GM18858 (cell line): ENCODE results near the gene FAF1.
"Not testable (repeated sequence)": the region's sequence is repeated elsewhere in the genome, so short reads cannot be mapped to it uniquely, and the experiment has no call there.

Experiments
- ATAC-seq: cut with Tn5 transposase; IDR thresholded peaks from one replicate; pipeline ENCODE4 v1.9.1; 2021; ENCODE audit not compliant: unreplicated experiment

The FAF1 gene

DNA sequence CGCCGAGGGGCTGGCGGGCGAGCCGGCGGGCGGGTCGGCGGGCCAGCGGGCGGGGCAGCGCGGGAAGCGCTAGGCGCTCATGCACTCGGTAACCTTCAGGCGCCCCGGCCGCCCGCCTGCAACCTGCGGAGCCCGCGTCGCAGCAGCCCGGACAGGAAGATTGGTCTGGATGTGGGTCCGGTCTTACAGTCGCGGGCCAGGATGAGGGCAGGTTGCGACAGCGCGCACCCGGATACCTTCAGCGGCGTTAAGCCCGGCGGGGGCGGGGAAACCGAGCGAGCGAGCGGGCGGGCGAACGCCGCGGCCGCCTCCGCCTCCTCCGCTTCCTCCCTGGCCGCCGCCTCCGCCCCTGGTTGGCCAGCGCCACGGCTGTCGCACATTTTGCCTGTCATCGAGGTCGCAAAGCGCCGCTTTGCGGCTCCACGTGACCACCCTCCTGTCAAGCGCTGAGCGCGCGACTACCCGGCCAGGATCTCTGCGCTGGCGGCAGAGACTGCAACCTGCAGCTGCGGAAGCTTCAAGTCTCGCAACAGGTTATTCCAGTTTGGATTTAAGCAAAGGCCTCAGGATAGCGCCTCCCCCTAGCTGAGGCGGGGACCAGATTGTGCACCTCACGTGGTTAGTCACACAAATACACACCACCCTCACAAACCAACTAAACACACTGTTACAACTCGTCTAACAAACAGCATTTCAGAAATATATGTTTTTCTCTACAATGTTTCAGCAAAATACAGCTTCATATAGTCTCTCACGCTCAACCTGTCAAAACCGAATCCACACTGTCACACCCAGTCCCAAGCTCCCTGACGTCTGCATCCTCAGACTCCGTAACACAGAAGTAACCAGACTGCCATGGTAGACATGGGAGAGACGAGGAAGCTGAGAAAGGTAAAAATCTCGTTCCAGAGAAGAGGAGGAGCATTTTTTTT is at the start of gene FAF1:
Gene FAF1, minus strand, starts transcription at position 355 of the 932 bp plus-strand sequence. CDS start 456 bp downstream, outside the sequence.
- peak; percentile 73 for ATAC-seq

DNA sequence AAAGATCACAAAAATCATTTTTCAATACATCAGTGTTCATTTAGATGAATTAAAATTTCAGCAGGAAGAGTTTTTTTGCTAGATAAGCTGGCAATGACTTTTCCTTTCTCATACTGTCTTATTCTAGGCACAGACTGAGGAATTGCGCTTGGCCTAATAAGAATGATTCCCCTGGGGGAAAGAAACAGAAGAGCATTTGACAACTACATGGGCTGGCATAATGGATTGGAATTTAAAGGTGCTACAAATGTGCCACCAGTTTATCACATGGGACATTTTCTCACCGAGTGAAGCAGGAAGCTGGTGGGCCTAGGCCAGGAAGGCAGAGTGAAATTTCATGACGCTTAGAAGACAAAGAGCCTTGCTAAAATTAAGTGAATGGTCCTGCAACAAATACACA is 49.3 kb upstream of the FAF1 start:
- no peak for ATAC-seq

GRCh38 chr1:51005549-51005948 is 45.5 kb upstream of the FAF1 start:
- not testable (repeated sequence) for ATAC-seq

DNA sequence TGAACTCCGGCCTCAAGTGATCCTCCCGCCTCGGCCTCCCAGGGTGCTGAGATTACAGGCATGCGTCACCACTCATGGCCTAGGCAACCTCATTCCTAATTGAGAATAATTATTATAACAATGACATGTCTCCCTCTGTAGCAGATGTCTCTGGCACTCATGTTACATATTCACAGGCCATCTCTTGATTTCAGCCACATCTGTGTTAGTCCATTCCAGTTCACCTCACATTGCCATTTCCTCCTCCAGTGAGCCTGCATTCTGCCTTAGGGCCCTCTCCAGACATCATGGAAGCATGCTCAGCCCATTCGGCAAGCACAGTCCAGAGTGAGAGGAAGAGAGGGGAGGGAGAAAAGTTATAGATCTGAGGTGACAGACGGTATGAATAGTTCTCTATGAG is 42.4 kb upstream of the FAF1 start:
- no peak for ATAC-seq

DNA sequence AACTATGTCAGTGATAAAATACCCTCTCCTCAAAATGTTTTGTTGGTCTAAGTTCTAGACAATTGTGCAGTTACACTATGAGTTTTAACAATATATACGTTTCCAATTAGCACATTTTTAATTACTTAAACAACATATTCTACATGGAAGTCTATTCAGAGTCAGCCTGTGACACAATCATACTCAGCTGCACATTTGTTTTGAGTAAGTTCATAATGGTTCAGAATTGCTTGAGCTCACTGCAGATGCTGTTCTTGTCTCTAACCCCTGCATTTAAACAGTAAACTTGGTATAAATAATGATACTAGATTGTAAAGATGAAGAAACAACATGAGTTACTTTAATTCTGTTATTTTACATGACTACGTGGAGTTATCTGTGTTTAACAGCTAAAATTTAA is 40.6 kb upstream of the FAF1 start:
- peak; percentile 35 for ATAC-seq

GRCh38 chr1:51000160-51000559 is 40.1 kb upstream of the FAF1 start:
- peak; percentile 80 for ATAC-seq

GRCh38 chr1:50999375-50999774 is 39.3 kb upstream of the FAF1 start:
- ATAC-seq, result not testable (repeated sequence)

GRCh38 chr1:50996083-50996482 is 36.0 kb upstream of the FAF1 start:
- no peak for ATAC-seq

DNA sequence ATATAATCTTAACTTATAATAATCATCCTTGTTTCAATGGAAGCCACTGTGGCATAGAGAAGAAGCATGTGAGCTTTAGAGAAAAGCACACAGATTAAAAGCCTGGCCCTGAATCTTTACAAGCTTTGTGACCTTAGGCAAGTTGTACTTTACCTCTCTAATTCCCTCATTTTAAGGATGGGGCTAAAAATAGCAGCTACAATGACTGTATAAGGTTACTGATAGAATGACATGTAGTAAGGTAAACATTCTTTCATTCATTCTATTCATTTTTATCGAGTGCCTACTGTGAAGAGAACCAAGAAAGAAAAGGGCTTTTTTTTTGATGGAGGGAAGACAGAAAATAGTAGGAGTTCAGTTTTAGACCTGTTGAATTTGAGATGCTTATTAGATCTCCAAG is 35.6 kb upstream of the FAF1 start:
- ATAC-seq, result no peak

DNA sequence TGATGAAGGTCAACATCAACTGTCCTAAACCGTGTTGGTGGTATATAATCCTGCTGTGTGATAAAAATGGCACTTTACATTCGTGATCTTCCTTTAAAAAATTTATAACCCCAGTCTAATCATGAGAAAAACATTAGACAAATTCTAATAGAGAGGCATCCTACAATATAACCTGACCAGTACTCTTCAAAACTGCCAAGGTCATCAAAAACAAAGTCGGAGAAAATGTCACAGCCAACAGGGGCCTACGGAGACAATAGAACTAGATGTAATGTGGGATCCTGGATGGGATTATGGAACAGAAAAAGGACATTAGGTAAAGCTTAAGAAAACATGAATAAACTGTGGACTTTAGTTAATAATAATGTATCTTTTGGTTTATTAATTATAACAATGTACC is 34.9 kb upstream of the FAF1 start:
- no peak for ATAC-seq

DNA sequence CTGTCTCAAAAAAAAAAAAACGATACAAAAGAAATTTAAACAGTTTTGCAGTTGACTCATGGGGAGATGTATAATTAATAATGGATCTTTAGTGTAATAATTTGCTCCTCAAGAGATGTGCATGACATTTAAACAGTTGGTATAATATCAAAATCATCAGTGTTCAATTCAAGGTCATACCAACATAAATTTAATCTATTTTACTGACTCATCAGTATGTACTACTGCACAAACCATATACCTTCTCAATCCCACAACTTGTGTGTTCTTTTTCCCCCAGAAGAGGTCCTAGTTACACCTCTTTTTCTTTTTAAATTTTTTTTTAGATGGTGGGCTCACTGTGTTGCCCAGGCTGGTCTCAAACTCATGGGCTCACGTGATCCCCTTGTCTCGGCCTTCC is 33.6 kb upstream of the FAF1 start:
- no peak for ATAC-seq

GRCh38 chr1:50992532-50993318 is 32.7 kb upstream of the FAF1 start:
- ATAC-seq, result no peak

DNA sequence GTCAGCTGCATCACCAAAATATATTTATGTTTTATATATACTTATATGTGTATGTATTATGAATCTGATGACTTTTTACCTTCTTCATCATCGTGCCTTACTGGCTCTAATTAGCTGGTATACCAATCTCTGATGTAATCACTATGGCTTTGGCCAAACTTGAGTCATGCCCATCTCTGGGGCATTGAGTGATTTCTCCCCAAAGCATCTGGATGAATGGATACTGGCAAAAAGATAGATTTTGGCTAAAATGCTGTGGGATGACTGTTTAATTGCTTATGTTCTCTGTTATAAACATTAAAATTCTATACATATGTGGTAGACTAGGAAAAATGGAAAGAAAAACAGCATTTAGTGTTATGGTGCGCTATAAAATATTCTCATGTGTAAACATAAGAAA is 29.6 kb upstream of the FAF1 start:
- ATAC-seq, result no peak

DNA sequence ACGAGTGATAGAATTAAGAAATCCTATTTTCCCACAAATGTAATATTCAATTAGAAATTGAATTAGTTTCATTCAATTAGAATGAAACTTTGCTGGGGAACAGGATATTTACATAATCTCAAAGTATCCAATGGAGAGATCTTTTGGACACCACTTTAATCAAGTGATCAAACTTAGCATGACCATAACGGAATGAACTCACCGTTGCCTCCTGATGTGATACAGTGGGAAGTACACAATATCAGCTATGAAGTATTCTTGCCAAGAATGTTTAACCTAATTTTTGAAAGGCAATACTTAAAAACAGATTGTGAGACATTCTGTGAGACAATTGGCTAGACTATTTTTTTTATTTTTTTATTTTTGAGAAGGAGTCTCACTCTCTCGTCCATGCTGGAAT is 26.6 kb upstream of the FAF1 start:
- no peak for ATAC-seq

GRCh38 chr1:50985094-50985493 is 25.0 kb upstream of the FAF1 start:
- ATAC-seq, result no peak

DNA sequence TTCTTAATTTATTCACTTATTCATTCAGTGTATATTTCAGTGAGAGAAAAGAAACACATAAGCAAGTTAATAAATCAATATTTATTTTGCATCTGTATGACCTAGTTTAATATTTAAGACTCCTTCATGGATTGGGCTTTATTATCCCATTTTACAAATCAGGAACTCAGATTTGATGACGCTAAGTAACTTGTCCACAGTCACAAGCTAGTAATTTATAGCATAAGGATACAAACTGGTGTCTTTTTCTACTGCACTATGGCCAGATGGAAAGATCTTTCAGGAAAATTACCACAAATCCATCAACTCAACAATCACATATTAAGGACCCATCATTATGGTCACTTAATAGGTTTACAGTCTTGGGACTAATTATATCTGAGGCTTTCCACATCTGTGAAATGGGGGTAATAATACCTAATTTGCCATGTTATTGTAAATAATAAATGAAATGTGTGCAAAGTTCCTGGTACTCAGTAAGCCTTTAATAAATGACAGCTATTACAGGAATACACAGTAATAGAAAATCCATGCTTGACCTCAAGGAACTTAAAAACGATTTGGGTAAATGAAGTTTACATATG is 23.2 kb upstream of the FAF1 start:
- ATAC-seq, result no peak

- ATAC-seq, result no peak
These were observed 22.5 kb upstream of the FAF1 start for GRCh38 chr1:50982611-50983010.

GRCh38 chr1:50981741-50982140 is 21.7 kb upstream of the FAF1 start:
- ATAC-seq, result no peak

DNA sequence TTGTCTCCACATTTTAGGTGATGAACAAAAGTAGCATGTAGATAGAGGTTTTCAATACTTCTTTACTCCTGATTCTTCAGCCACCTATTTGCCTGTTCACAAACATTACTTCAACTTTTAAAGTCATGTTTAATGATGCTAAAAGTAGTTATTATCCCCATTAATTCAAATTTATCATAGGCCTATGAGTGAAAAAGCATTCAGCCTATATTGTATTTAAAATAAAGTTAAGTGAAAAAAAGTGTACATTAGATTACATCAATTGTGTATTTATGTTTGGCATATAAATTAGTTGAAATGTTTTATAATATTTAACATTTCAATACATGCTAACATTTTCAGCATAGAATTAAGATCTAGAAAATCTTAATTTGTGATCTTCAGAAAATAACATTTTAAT is 20.4 kb upstream of the FAF1 start:
- no peak for ATAC-seq

GRCh38 chr1:50979937-50980336 is 19.9 kb upstream of the FAF1 start:
- ATAC-seq, result no peak

DNA sequence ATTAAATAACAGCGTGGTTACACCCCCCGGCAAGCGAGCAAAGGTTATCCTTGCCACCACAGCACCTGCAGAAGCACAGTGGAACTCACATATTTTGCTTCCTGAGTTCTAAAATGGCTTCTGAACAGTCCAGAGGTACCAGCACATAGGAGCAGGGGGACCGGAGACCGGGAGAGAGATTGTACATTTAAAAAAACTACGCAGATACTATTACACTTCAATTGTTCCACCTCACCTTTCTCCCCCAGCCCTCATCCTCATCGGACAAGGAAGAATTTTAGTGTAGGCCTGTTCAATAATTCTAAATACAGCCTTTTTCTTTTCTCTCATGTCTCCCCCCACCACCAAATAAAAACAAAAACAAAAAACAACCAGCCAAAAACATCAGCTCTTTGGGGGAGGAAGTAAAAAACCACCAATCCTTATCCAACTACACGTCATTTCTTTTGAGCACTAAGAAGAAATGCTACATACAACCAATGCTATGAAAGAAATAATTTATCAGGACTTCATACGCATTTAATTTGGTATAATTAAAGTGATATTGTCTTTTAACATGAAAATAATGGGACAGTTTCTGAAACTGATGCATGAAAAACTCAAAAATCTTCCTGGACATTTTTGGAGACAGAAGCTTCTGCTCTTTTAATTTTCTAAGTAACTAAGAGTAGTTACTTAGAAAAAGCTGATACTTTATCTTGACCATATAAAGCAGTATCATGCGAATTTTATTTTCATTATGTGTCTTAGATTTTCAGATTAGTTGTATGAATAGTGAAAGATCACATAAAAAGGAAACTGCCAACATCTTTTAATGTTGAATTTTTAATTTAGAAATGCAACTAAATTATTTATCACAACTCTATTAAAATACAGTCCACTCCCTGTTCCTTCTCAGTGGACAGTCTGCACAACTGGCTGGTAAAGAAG is 19.1 kb upstream of the FAF1 start:
- no peak for ATAC-seq
